Measurements from ENCODE around the gene EZH1. TPM values are rescaled to one million over a fixed set of nuclear protein-coding genes. Genes with fewer than 3 reads are reported as not detected.

Gene EZH1
- total RNA-seq, 1 experiment from 2014 or later: 22.4 TPM

- TF ChIP-seq FOXP4 (CRISPR knock-in tag; IDR thresholded peaks at IDR 0.05) (peak; percentile 96), ELF4 (CRISPR knock-in tag; IDR thresholded peaks at IDR 0.05; ENCODE audit: low read depth) (peak; percentile 85; the same call in 1 of the 2 replicates), TP53 (CRISPR knock-in tag; IDR thresholded peaks at IDR 0.05) (no peak), JUN (CRISPR knock-in tag; IDR thresholded peaks at IDR 0.05) (no peak), GRHL2 (CRISPR knock-in tag; IDR thresholded peaks at IDR 0.05; ENCODE audit: insufficient replicate concordance, severe bottlenecking) (no peak), SMAD4 (CRISPR knock-in tag; IDR thresholded peaks at IDR 0.05) (0 out of 2 replicates have a peak, but pooled peaks have one; percentile 52), AR (CRISPR knock-in tag; IDR thresholded peaks at IDR 0.05) (no peak), TEAD4 (CRISPR knock-in tag; IDR thresholded peaks at IDR 0.05) (no peak), PRRX2 (CRISPR knock-in tag; IDR thresholded peaks at IDR 0.05) (no peak), EMX1 (CRISPR knock-in tag; IDR thresholded peaks at IDR 0.05) (no peak), ETV6 (CRISPR knock-in tag; IDR thresholded peaks at IDR 0.05) (peak; percentile 99), USF1 (CRISPR knock-in tag; IDR thresholded peaks at IDR 0.05) (peak; percentile 72; the same call in 1 of the 2 replicates), ZNF281 (CRISPR knock-in tag; IDR thresholded peaks at IDR 0.05) (peak; percentile 85; the same call in 1 of the 2 replicates), ZBTB21 (CRISPR knock-in tag; IDR thresholded peaks at IDR 0.05; ENCODE audit: borderline replicate concordance) (peak; percentile 86; the same call in 1 of the 2 replicates), ATF3 (CRISPR knock-in tag; conservative IDR thresholded peaks at IDR 0.05) (no peak), ATF6 (CRISPR knock-in tag; IDR thresholded peaks at IDR 0.05) (no peak), ZNF425 (CRISPR knock-in tag; conservative IDR thresholded peaks at IDR 0.05) (no peak), FOXK1 (CRISPR knock-in tag; IDR thresholded peaks at IDR 0.05) (peak; percentile 97), ZNF671 (CRISPR knock-in tag; IDR thresholded peaks at IDR 0.05) (no peak)
- TF ChIP-seq, protein P1, sequence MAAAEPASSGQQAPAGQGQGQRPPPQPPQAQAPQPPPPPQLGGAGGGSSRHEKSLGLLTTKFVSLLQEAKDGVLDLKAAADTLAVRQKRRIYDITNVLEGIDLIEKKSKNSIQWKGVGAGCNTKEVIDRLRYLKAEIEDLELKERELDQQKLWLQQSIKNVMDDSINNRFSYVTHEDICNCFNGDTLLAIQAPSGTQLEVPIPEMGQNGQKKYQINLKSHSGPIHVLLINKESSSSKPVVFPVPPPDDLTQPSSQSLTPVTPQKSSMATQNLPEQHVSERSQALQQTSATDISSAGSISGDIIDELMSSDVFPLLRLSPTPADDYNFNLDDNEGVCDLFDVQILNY (CRISPR knock-in tag; IDR thresholded peaks at IDR 0.05): peak; percentile 98
- TF ChIP-seq, protein P2, sequence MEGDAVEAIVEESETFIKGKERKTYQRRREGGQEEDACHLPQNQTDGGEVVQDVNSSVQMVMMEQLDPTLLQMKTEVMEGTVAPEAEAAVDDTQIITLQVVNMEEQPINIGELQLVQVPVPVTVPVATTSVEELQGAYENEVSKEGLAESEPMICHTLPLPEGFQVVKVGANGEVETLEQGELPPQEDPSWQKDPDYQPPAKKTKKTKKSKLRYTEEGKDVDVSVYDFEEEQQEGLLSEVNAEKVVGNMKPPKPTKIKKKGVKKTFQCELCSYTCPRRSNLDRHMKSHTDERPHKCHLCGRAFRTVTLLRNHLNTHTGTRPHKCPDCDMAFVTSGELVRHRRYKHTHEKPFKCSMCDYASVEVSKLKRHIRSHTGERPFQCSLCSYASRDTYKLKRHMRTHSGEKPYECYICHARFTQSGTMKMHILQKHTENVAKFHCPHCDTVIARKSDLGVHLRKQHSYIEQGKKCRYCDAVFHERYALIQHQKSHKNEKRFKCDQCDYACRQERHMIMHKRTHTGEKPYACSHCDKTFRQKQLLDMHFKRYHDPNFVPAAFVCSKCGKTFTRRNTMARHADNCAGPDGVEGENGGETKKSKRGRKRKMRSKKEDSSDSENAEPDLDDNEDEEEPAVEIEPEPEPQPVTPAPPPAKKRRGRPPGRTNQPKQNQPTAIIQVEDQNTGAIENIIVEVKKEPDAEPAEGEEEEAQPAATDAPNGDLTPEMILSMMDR (IDR thresholded peaks at IDR 0.05): no peak
These were observed at the start of gene EZH1 (continued) for GRCh38 chr17:42744806-42745617.

All from WTC11 (cell line).